Upper lobe of left lung (tissue), 4 donors: Measurements from ENCODE around the gene SCTR.

Source experiments
- CTCF ChIP-seq, 6 experiments: fragments of 450-650 bp in 4 of 6; fragments of 200-600 bp in 2 of 6; sonication (generic) in 2 of 6; IDR thresholded peaks; one replicate each; pipeline ENCODE4 v1.5.1; 2016 to 2019; ENCODE audit warnings: antibody characterized with exemption in 6 of 6
- EP300 ChIP-seq, 4 donors: sonication (generic); formaldehyde crosslinking; IDR thresholded peaks; one replicate each; pipeline ENCODE4 v1.5.1; 2017; ENCODE audit warnings: antibody characterized with exemption in 4 of 4, control low read depth in 2 of 4
- POLR2A ChIP-seq, 4 donors: fragments of 450-650 bp; IDR thresholded peaks; one replicate each; pipeline ENCODE4 v1.5.1; 2016 to 2017; ENCODE audit warnings: antibody characterized with exemption in 4 of 4, mild to moderate bottlenecking in 2 of 4
- POLR2AphosphoS5 ChIP-seq, 2 donors: sonication (generic); formaldehyde crosslinking; IDR thresholded peaks; one replicate each; pipeline ENCODE4 v1.5.1; 2017; ENCODE audit warnings: antibody characterized with exemption in 2 of 2

GRCh38 chr2:119419803-119420508 is 104.3 kb downstream of the SCTR start:
- TF ChIP-seq CTCF (IDR thresholded peaks at IDR 0.05) (no peak), POLR2A (IDR thresholded peaks at IDR 0.05) (no peak), EP300 (IDR thresholded peaks at IDR 0.05) (no peak), POLR2AphosphoS5 (IDR thresholded peaks at IDR 0.05) (no peak)
